H9 (cell line): ENCODE data around the gene NIT2. TPM values are rescaled to one million over a fixed set of nuclear protein-coding genes. Genes with fewer than 3 reads are reported as not detected.

Source experiments
- DNase-seq: peaks from one replicate; pipeline ENCODE4 v3.0.0-alpha.2; 2017
- H2AFZ ChIP-seq: one replicate; pipeline ENCODE4 v1.6.1; 2013; ENCODE audit warnings: mild to moderate bottlenecking, low read length, control low read depth, moderate library complexity
- H2AK5ac ChIP-seq: 2 replicates; pipeline ENCODE4 v1.6.1; 2013; ENCODE audit warnings: low read length, control low read depth, mixed read lengths; ENCODE audit not compliant: insufficient read length
- H2BK120ac ChIP-seq: one replicate; pipeline ENCODE4 v1.6.1; 2013; ENCODE audit warnings: low read depth, mild to moderate bottlenecking, low read length, control low read depth, inconsistent platforms; ENCODE audit not compliant: poor library complexity, severe bottlenecking
- H2BK12ac ChIP-seq: 2 replicates; pipeline ENCODE4 v1.6.1; 2013; ENCODE audit warnings: low read length, control low read depth, mixed read lengths, low read depth; ENCODE audit not compliant: insufficient read length
- H2BK15ac ChIP-seq: 2 replicates; pipeline ENCODE4 v1.6.1; 2013; ENCODE audit warnings: low read depth, low read length, control low read depth
- H2BK20ac ChIP-seq: one replicate; pipeline ENCODE4 v1.6.1; 2013; ENCODE audit warnings: low read depth, mild to moderate bottlenecking, low read length, control low read depth, inconsistent platforms; ENCODE audit not compliant: poor library complexity, severe bottlenecking
- H2BK5ac ChIP-seq: 2 replicates; pipeline ENCODE4 v1.6.1; 2013; ENCODE audit warnings: low read length, control low read depth, mixed read lengths; ENCODE audit not compliant: insufficient read length
- H3K14ac ChIP-seq: 2 replicates; pipeline ENCODE4 v1.6.1; 2013; ENCODE audit warnings: low read length, control low read depth; ENCODE audit not compliant: insufficient read depth
- H3K18ac ChIP-seq: 2 replicates; pipeline ENCODE4 v1.6.1; 2013; ENCODE audit warnings: low read depth, mild to moderate bottlenecking, mixed read lengths, low read length, control low read depth; ENCODE audit not compliant: insufficient read length
- H3K23ac ChIP-seq: 2 replicates; pipeline ENCODE4 v1.6.1; 2013; ENCODE audit warnings: low read length, control low read depth, mixed read lengths, low read depth; ENCODE audit not compliant: insufficient read length
- H3K23me2 ChIP-seq: 2 replicates; pipeline ENCODE4 v1.6.1; 2013; ENCODE audit warnings: low read depth, mild to moderate bottlenecking, mixed read lengths, low read length, control low read depth; ENCODE audit not compliant: insufficient read length, poor library complexity, severe bottlenecking
- H3K27ac ChIP-seq: 2 replicates; pipeline ENCODE4 v1.5.1; 2013; ENCODE audit warnings: low read length, control low read depth, mixed read lengths, low read depth; ENCODE audit not compliant: insufficient read length
- H3K27me3 ChIP-seq: 2 replicates; pipeline ENCODE4 v1.6.1; 2013; ENCODE audit warnings: low read length, control low read depth, inconsistent platforms; ENCODE audit not compliant: insufficient read depth
- H3K4ac ChIP-seq: 2 replicates; pipeline ENCODE4 v1.6.1; 2013; ENCODE audit warnings: low read depth, mild to moderate bottlenecking, control low read depth, inconsistent platforms, low read length, moderate library complexity
- H3K4me1 ChIP-seq: 2 replicates; pipeline ENCODE4 v1.6.1; 2013; ENCODE audit warnings: low read length, control low read depth, inconsistent platforms; ENCODE audit not compliant: insufficient read depth
- H3K4me2 ChIP-seq: 2 replicates; pipeline ENCODE4 v1.6.1; 2013; ENCODE audit warnings: low read length, control low read depth, mixed read lengths; ENCODE audit not compliant: insufficient read length, insufficient read depth
- H3K56ac ChIP-seq: 2 replicates; pipeline ENCODE4 v1.6.1; 2013; ENCODE audit warnings: low read depth, mild to moderate bottlenecking, mixed read lengths, low read length, control low read depth; ENCODE audit not compliant: insufficient read length
- H3K79me1 ChIP-seq: 2 replicates; pipeline ENCODE4 v1.6.1; 2013; ENCODE audit warnings: low read depth, mild to moderate bottlenecking, moderate library complexity, low read length, control low read depth, inconsistent platforms; ENCODE audit not compliant: insufficient read depth, poor library complexity, severe bottlenecking
- H3K79me2 ChIP-seq: 2 replicates; pipeline ENCODE4 v1.6.1; 2013; ENCODE audit warnings: low read length, control low read depth, inconsistent platforms; ENCODE audit not compliant: insufficient read depth
- H3K9ac ChIP-seq: 2 replicates; pipeline ENCODE4 v1.6.1; 2013; ENCODE audit warnings: low read length, control low read depth, mixed read lengths; ENCODE audit not compliant: insufficient read length; ENCODE audit errors: extremely low read depth
- H3K9me3 ChIP-seq: one replicate; pipeline ENCODE4 v1.6.1; 2013; ENCODE audit warnings: low read depth, low read length, inconsistent platforms; ENCODE audit not compliant: control insufficient read depth
- H3T11ph ChIP-seq: one replicate; pipeline ENCODE4 v1.6.1; 2013; ENCODE audit warnings: mild to moderate bottlenecking, low read length, control low read depth, inconsistent platforms
- H4K20me1 ChIP-seq: one replicate; pipeline ENCODE4 v1.6.1; 2013; ENCODE audit not compliant: control insufficient read depth, insufficient read length, insufficient read depth
- H4K5ac ChIP-seq: 2 replicates; pipeline ENCODE4 v1.6.1; 2013; ENCODE audit warnings: low read depth, mild to moderate bottlenecking, mixed read lengths, low read length, control low read depth; ENCODE audit not compliant: insufficient read length
- H4K8ac ChIP-seq: replicated peaks from 2 replicates; pipeline ENCODE4 v1.6.1; 2013; ENCODE audit warnings: low read length, control low read depth, mixed read lengths, low read depth; ENCODE audit not compliant: insufficient read length
- H4K91ac ChIP-seq: 2 replicates; pipeline ENCODE4 v1.6.1; 2013; ENCODE audit warnings: low read depth, mild to moderate bottlenecking, moderate library complexity, mixed read lengths, low read length, control low read depth; ENCODE audit not compliant: insufficient read length
- H3K27ac Mint-ChIP-seq, 3 experiments: 2 replicates in 2 of 3; 3 replicates in 1 of 3; pipeline ENCODE4 v1.8.0; 2020 to 2021; ENCODE audit warnings: mixed read lengths in 3 of 3, mild to moderate bottlenecking in 1 of 3, moderate library complexity in 1 of 3
- H3K27me3 Mint-ChIP-seq: 2 replicates; pipeline ENCODE4 v1.8.0; 2021; ENCODE audit warnings: low read depth, mild to moderate bottlenecking, moderate library complexity, mixed read lengths
- H3K36me3 Mint-ChIP-seq, 3 experiments: 2 replicates in 2 of 3; 3 replicates in 1 of 3; pipeline ENCODE4 v1.8.0; 2020 to 2021; ENCODE audit warnings: low read depth in 3 of 3, mixed read lengths in 3 of 3; ENCODE audit not compliant: insufficient read depth in 1 of 3
- H3K4me1 Mint-ChIP-seq, 2 experiments: 2 replicates each; pipeline ENCODE4 v1.8.0; 2020; ENCODE audit warnings: mixed read lengths in 2 of 2
- H3K4me3 Mint-ChIP-seq, 2 experiments: 2 replicates in 1 of 2; 3 replicates in 1 of 2; pipeline ENCODE4 v1.8.0; 2020 to 2021; ENCODE audit warnings: mild to moderate bottlenecking in 2 of 2, mixed read lengths in 2 of 2, moderate library complexity in 1 of 2
- H3K9me3 Mint-ChIP-seq, 2 experiments: 2 replicates in 1 of 2; 3 replicates in 1 of 2; pipeline ENCODE4 v1.8.0; 2020; ENCODE audit warnings: mild to moderate bottlenecking in 2 of 2, mixed read lengths in 2 of 2, moderate library complexity in 1 of 2
- total RNA-seq: library from RNA; stranded (reverse); gene quantifications from 2 replicates; pipeline ENCODE4 v1.2.1, GENCODE V29; 2021
- TF ChIP-seq, protein P1 (sequence below): fragments of 200-600 bp; sonication (generic); conservative IDR thresholded peaks from 3 replicates; pipeline ENCODE4 v1.8.0; 2021; ENCODE audit warnings: antibody characterized with exemption, mild to moderate bottlenecking

The NIT2 gene
- total RNA-seq, 1 experiment from 2014 or later: 26.6 TPM

DNA sequence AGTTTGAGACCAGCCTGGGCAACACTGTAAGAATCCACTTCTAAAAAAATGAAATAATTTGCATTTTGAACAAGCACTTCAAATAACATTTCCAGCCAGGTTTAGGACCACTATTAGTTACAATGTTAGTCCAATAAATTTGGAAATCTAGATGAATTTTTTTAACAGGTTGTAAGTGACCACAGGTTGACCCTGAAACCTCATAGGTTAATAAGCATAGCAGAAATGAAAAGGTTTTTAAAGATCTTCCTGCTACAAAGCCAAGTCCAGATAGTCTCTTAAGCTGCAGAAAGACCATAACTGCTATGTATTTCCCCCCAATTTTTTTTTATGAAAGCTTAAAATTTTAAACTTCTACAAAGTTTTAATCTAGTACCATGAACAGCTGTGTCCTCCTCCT, 1.5 kb upstream of the NIT2 start:
- no peak overlapping the region for H3K4me3 Mint-ChIP-seq

More for the DNA sequence above, 1.5 kb upstream of the NIT2 start:
- Histone ChIP-seq H4K8ac (no peak overlapping the region), H3T11ph (no peak overlapping the region), H3K23me2 (peaks cover 5% of the 10 kb centered on the region), H3K27ac (no peak overlapping the region), H3K56ac (no peak overlapping the region), H4K5ac (no peak overlapping the region), H2BK15ac (no peak overlapping the region), H3K9ac (no peak overlapping the region), H3K4ac (no peak overlapping the region), H3K23ac (no peak overlapping the region), H3K18ac (no peak overlapping the region), H2BK5ac (no peak overlapping the region), H3K27me3 (no peaks in the 10 kb centered on the region), H3K79me1 (no peaks in the 10 kb centered on the region), H2BK12ac (no peak overlapping the region), H3K79me2 (no peaks in the 10 kb centered on the region), H2AK5ac (no peak overlapping the region), H3K9me3 (no peaks in the 10 kb centered on the region), H3K4me1 (no peaks in the 10 kb centered on the region), H4K20me1 (no peaks in the 10 kb centered on the region), H3K14ac (no peak overlapping the region), H2BK20ac (no peak overlapping the region), H2BK120ac (no peak overlapping the region), H4K91ac (no peak overlapping the region), H3K4me2 (no peak overlapping the region), H2AFZ (no peak overlapping the region)
- Mint-ChIP-seq H3K4me1 (peaks cover 16 to 17% of the 10 kb centered on the region in 2 experiments), H3K9me3 (peaks cover 0 to under 1% of the 10 kb centered on the region in 2 experiments; a peak in 1 of 5 replicates), H3K27me3 (peaks cover 11% of the 10 kb centered on the region), H3K27ac (no peak overlapping the region), H3K36me3 (peaks cover 0 to under 1% (median under 1%) of the 10 kb centered on the region in 3 experiments; a peak in 4 of 7 replicates)
- TF ChIP-seq, protein P1, sequence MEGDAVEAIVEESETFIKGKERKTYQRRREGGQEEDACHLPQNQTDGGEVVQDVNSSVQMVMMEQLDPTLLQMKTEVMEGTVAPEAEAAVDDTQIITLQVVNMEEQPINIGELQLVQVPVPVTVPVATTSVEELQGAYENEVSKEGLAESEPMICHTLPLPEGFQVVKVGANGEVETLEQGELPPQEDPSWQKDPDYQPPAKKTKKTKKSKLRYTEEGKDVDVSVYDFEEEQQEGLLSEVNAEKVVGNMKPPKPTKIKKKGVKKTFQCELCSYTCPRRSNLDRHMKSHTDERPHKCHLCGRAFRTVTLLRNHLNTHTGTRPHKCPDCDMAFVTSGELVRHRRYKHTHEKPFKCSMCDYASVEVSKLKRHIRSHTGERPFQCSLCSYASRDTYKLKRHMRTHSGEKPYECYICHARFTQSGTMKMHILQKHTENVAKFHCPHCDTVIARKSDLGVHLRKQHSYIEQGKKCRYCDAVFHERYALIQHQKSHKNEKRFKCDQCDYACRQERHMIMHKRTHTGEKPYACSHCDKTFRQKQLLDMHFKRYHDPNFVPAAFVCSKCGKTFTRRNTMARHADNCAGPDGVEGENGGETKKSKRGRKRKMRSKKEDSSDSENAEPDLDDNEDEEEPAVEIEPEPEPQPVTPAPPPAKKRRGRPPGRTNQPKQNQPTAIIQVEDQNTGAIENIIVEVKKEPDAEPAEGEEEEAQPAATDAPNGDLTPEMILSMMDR: no peak
- no peak for DNase-seq
